Posterior cingulate gyrus (tissue), 11 donors: ENCODE measurements around the gene PRSS27.

Experiments
- DNase-seq, 10 donors: peaks; one replicate each; pipeline versions ENCODE4 v3.0.0 to v3.0.0-alpha.2; 2020 to 2021; ENCODE audit warnings: mixed read lengths in 3 of 10
- intact Hi-C: fragments of 100-400 bp; cut with DNase I; formaldehyde crosslinking; loops from one replicate; pipeline ENCODE4 v1.15.1; 2023

PRSS27 gene

GRCh38 chr16:2720064-2720457 is at the start of gene PRSS27:
Gene PRSS27 (minus strand): TSS chr16:2720224. CDS start chr16:2720160, 64 bp downstream.
- intact Hi-C loops: loop anchor here (5.0 kb wide), 1 partner anchor 48 kb away; no protein-coding TSS in a partner anchor
- peak in 1 of 10 donors; percentile 85 for DNase-seq

GRCh38 chr16:2769675-2770056 is 49.6 kb upstream of the PRSS27 start:
- DNase-seq: peak in 2 of 10 donors; percentile 32 to 81
- intact Hi-C loops: no loop called here

- intact Hi-C loops: no loop called here
- DNase-seq: peak in 3 of 10 donors; percentile 52 to 65 (median 64)
Observed at GRCh38 chr16:2769100-2769529, 49.1 kb upstream of the PRSS27 start.

DNA sequence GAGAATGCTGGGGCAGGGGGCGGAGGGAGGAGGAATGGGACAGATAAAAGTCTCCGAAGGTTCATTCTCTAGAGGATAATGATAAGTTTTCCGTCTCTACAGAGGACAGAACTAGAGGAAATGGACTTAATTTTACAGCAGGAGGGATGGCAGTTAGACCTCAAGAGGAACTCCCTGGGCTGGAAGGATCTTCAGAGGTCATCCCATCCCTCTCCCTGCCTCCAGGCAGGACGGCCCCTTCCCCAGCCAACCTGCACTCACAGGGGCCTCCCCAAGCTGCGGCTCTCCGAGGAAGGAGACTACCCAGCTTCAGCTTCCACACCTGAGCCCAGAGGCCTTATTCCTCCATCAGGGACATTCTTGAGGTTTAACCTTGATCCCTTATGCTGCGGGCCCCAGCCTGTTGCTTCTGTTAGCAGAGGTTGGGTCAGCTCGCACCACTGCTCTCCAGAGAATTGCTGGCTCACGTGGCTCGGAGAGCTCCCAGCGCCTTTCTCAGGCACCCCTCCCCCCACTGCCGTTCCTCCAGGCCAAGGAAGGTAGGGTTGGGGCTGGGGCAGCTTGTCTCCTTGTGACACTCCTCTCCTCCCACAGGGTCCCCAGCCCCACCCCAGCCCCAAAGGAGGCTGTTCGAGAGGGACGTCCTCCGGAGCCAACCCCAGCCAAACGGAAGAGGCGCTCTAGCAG is 48.5 kb upstream of the PRSS27 start:
- peak in 3 of 10 donors; percentile 47 to 61 (median 52) for DNase-seq
- intact Hi-C loops: no loop called here

- DNase-seq: peak in 3 of 10 donors; percentile 47 to 69 (median 66)
- intact Hi-C loops: no loop called here
Observed at GRCh38 chr16:2767891-2768290, 47.9 kb upstream of the PRSS27 start.

DNA sequence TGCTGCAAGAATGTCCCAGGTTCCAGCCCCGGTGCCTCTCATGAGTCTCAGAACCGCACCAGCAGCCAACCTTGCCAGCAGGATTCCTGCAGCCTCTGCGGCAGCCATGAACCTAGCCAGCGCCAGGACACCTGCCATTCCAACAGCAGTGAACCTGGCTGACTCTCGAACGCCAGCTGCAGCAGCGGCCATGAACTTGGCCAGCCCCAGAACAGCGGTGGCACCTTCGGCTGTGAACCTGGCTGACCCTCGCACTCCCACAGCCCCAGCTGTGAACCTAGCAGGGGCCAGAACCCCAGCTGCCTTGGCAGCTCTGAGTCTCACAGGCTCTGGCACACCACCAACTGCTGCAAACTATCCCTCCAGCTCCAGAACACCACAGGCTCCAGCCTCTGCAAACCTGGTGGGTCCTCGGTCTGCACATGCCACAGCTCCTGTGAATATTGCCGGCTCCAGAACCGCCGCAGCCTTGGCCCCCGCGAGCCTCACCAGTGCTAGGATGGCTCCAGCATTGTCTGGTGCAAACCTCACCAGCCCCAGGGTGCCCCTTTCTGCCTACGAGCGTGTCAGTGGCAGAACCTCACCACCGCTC is 47.2 kb upstream of the PRSS27 start:
- intact Hi-C loops: no loop called here
- DNase-seq: peak in 3 of 10 donors; percentile 54 to 84 (median 72)

GRCh38 chr16:2766430-2767139 is 46.6 kb upstream of the PRSS27 start:
- peak in 3 of 10 donors; percentile 56 to 75 (median 62) for DNase-seq
- intact Hi-C loops: no loop called here

GRCh38 chr16:2765462-2766404 is 45.7 kb upstream of the PRSS27 start:
- DNase-seq: peak in 3 of 10 donors; percentile 54 to 76 (median 75)
- intact Hi-C loops: no loop called here

GRCh38 chr16:2764718-2765117 is 44.7 kb upstream of the PRSS27 start:
- intact Hi-C loops: no loop called here
- DNase-seq: peak in 1 of 10 donors; percentile 1

DNA sequence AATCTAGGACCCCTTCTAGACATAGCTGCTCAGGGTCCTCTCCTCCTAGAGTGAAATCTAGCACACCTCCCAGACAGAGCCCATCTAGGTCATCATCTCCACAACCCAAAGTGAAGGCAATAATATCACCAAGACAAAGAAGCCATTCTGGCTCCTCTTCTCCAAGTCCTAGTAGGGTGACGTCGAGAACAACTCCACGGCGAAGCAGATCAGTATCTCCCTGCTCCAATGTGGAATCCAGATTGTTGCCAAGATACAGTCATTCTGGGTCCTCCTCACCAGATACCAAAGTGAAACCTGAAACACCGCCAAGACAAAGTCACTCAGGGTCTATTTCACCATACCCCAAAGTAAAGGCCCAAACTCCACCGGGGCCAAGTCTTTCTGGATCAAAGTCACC is 43.1 kb upstream of the PRSS27 start:
- DNase-seq: peak in 1 of 10 donors; percentile 47
- intact Hi-C loops: no loop called here

DNA sequence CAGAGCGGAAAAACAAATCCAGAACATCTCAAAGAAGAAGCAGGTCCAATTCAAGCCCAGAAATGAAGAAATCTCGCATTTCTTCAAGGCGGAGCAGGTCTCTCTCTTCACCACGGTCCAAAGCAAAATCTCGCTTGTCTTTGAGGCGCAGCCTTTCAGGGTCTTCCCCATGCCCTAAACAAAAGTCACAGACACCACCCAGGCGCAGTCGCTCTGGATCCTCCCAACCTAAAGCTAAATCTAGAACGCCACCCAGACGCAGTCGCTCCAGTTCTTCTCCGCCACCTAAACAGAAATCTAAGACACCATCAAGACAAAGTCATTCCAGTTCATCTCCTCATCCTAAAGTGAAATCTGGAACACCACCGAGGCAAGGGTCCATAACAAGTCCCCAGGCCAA is 42.7 kb upstream of the PRSS27 start:
- DNase-seq: peak in 2 of 10 donors; percentile 14 to 54
- intact Hi-C loops: no loop called here

DNA sequence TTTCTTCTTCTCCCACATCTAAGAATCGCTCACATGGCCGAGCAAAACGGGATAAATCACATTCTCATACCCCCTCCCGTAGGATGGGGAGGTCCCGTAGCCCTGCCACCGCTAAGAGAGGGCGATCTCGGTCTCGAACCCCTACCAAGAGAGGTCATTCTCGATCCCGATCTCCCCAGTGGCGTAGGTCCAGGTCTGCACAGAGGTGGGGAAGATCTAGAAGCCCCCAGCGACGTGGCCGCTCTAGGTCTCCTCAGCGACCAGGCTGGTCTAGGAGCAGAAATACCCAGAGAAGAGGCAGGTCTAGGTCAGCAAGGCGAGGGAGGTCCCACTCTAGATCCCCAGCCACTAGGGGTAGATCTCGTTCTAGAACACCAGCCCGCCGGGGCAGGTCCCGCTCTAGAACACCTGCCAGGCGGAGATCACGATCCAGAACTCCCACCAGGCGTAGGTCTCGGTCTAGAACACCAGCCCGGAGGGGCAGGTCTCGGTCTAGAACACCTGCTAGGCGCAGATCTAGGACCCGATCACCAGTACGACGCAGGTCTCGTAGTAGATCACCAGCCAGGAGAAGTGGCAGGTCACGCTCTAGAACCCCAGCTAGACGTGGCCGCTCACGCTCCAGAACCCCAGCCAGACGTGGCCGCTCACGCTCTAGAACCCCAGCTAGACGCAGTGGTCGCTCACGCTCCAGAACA is 42.0 kb upstream of the PRSS27 start:
- intact Hi-C loops: no loop called here
- peak in 3 of 10 donors; percentile 27 to 76 (median 62) for DNase-seq

DNA sequence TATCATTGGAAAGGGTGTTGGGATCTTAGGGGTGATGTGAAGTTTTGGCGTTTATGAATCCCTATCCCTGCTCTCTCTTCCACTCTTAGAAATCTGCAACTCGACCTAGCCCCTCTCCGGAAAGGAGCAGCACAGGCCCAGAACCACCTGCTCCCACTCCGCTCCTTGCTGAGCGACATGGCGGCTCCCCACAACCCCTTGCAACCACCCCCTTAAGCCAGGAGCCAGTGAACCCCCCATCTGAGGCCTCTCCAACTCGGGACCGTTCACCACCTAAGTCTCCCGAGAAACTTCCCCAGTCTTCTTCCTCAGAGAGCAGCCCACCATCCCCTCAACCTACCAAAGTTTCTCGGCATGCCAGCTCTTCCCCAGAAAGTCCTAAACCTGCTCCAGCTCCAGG is 41.4 kb upstream of the PRSS27 start:
- DNase-seq: peak in 1 of 10 donors; percentile 36
- intact Hi-C loops: no loop called here

- DNase-seq: peak in 2 of 10 donors; percentile 2 to 46
- intact Hi-C loops: no loop called here
Observed at GRCh38 chr16:2757344-2757743, 37.3 kb upstream of the PRSS27 start.

GRCh38 chr16:2756288-2757015 is 36.4 kb upstream of the PRSS27 start:
- peak in 3 of 10 donors; percentile 65 to 74 (median 72) for DNase-seq
- intact Hi-C loops: no loop called here

- intact Hi-C loops: no loop called here
- peak in 1 of 10 donors; percentile 3 for DNase-seq
Observed at GRCh38 chr16:2755158-2755557, 35.1 kb upstream of the PRSS27 start.

- peak in 3 of 10 donors; percentile 58 to 83 (median 67) for DNase-seq
- intact Hi-C loops: loop anchor here (5.0 kb wide), 1 partner anchor 61 kb away; no protein-coding TSS in a partner anchor
Observed at GRCh38 chr16:2753733-2754020, 33.7 kb upstream of the PRSS27 start.

DNA sequence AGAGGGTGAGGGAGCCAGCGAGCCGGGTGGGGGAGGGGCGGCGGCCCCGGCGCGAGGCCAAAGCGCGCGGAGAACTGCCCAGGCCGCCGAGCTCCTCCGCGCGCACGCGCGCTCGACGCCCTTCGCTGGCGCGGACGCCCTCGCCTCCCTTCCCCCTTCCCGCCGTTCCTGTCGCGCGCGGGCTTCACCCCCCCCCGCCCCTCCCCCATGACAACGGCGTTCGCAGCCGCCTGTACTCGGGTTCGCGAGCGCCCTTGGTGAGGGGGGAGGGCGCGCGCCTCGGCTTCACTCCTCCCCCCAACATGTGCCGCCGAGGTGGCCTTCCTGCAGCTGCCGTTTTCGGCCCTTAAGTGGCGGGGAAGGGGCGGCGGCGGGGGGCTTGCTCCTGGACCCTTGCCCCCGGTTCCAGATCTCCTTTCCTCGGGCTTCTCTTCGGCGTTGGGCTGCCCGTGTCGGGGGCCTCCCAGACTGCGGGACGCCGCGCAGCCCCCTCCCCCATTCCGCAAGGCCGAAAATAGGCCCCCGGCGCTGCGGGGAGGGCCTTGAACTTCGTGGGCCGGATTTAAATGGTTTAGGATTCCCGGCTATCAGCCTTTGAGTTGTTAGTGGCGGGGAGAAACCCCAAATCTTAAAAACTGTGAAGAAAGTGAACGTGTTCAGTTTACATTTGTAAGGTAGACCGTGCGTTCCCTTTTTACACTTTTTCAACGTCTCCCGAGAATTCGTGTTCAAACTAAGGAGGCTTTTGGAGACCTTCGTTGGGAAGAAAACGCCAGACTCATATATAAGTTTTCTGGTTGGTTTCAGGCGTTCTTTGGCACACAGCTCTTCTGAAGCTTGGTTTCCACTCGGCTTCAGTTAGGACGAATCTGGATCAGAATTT is 33.1 kb upstream of the PRSS27 start:
- DNase-seq: peak in 9 of 10 donors; percentile 62 to 96 (median 73)
- intact Hi-C loops: loop anchor here (1.0 to 5.0 kb wide), 2 partner anchors 24 to 61 kb away; partner anchors contain the start of gene ELOB
